ENCODE results near the gene RNF121. TPM values are rescaled to one million over a fixed set of nuclear protein-coding genes. Genes with fewer than 3 reads are reported as not detected.

RNF121 gene
- total and polyA plus RNA-seq, 2 of the 13 experiments (the other 11 are each of a cell fraction or from before 2014, with no cell fraction given): 28.6 to 44.3 TPM

DNA sequence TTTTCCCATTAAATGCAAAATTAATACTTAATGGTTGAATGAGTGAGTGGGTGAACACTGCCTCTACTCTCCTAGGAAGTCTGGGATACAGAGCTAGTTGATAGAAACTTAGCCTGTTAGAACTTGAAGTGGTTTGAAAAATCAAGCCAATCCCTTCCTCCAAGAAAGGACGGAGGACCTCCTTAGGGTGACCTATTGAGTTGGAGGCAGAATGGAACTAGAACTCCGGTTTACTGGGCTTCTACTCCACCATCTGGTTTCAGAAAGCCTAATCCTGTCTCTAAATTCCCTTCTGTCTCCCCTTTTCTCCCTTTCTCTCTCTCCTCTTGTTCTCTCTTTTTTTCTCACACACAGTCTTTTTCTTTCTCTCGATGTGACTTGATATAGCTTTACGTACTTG, 50.2 kb downstream of the RNF121 start:
- Histone ChIP-seq H3K36me3 (replicated peaks in 1 of 2; ENCODE audit: control insufficient read depth in 1 of 2, insufficient read depth in 2 of 2, low read length in 2 of 2) (peaks cover 15 to 38% of the 10 kb centered on the region in 2 experiments), H3K27ac (ENCODE audit: extremely low read length, insufficient read depth, low read length) (no peak overlapping the region), H3K4me3 (replicated peaks in 1 of 3; ENCODE audit: insufficient read depth in 1 of 3, low read depth in 2 of 3, low read length in 3 of 3) (no peak overlapping the region), H3K9ac (ENCODE audit: insufficient read depth, low read depth, low read length) (no peak overlapping the region), H3K4me2 (ENCODE audit: low read depth, low read length) (no peak overlapping the region), H2AFZ (ENCODE audit: low read length) (no peak overlapping the region), H3K79me2 (ENCODE audit: insufficient read depth, low read length) (peaks cover 2% of the 10 kb centered on the region), H4K20me1 (ENCODE audit: insufficient read depth, low read length) (no peaks in the 10 kb centered on the region), H3K27me3 (ENCODE audit: control insufficient read depth in 1 of 2, insufficient read depth in 2 of 2, low read length in 2 of 2) (no peaks in the 10 kb centered on the region), H3K9me3 (ENCODE audit: low read length) (no peaks in the 10 kb centered on the region), H3K4me1 (ENCODE audit: insufficient read depth, low read length) (no peaks in the 10 kb centered on the region)
- no TSS peak for BruUV-seq (replicated peaks)
- 95% methylated on average over 4 of the region's 4 CpGs for WGBS (ENCODE audit: low lambda C conversion rate)
- no peak for DNase-seq (ENCODE audit: low spot score)
- CTCF ChIA-PET (ENCODE audit: low intra/inter-chr PET ratio, low total read pairs): no interaction called here
- in situ Hi-C loops (cut with HindIII; ENCODE audit: extremely low pct_ligation_motif_present, low pct_unique_long_range_greater_than_20kb): no loop called here
- TF ChIP-seq ZNF557 (CRISPR knock-in tag; IDR thresholded peaks at IDR 0.05): no peak
- peak; percentile 78 for TF ChIP-seq ZNF317 (CRISPR knock-in tag; IDR thresholded peaks at IDR 0.05)
- no peak for TF ChIP-seq AHR (CRISPR knock-in tag; IDR thresholded peaks at IDR 0.05)
- intact Hi-C loops (cut with micrococcal nuclease; ENCODE audit: unreplicated experiment): no loop called here
- FAIRE-seq: no peak
- POLR2A ChIA-PET: no interaction called here
- ATAC-seq: no peak

DNA sequence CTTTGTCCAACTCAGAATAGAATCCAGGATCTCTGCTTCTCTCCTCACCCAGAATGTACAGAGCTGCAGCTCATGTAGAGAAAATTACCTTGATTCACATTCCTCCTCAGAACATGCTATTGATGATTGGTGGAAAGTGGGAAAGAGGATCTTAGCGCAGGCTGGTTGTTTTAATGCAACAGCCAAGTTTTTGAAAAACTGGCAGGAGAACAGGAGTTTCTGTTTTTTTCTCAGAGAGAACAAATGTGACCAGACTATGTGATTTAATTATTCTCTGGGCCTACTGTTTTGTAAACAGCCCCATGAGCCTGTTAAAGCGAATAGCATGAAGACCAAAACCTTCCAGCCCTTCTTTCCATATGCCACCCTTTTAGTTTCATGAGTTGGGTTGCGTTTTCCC, 50.8 kb downstream of the RNF121 start:
- Histone ChIP-seq H3K36me3 (replicated peaks in 1 of 2; ENCODE audit: control insufficient read depth in 1 of 2, insufficient read depth in 2 of 2, low read length in 2 of 2) (peaks cover 15 to 38% of the 10 kb centered on the region in 2 experiments), H3K27ac (ENCODE audit: extremely low read length, insufficient read depth, low read length) (no peak overlapping the region), H4K20me1 (ENCODE audit: insufficient read depth, low read length) (no peaks in the 10 kb centered on the region), H3K9me3 (ENCODE audit: low read length) (no peaks in the 10 kb centered on the region), H3K79me2 (ENCODE audit: insufficient read depth, low read length) (peaks cover 2% of the 10 kb centered on the region), H3K4me1 (ENCODE audit: insufficient read depth, low read length) (no peaks in the 10 kb centered on the region), H2AFZ (ENCODE audit: low read length) (no peak overlapping the region), H3K4me2 (ENCODE audit: low read depth, low read length) (no peak overlapping the region), H3K27me3 (ENCODE audit: control insufficient read depth in 1 of 2, insufficient read depth in 2 of 2, low read length in 2 of 2) (no peaks in the 10 kb centered on the region), H3K9ac (ENCODE audit: insufficient read depth, low read depth, low read length) (no peak overlapping the region), H3K4me3 (replicated peaks in 1 of 3; ENCODE audit: insufficient read depth in 1 of 3, low read depth in 2 of 3, low read length in 3 of 3) (no peak overlapping the region)
- ChIA-PET POLR2A (no interaction called here), CTCF (ENCODE audit: low intra/inter-chr PET ratio, low total read pairs) (no interaction called here)
- TF ChIP-seq, protein P1, sequence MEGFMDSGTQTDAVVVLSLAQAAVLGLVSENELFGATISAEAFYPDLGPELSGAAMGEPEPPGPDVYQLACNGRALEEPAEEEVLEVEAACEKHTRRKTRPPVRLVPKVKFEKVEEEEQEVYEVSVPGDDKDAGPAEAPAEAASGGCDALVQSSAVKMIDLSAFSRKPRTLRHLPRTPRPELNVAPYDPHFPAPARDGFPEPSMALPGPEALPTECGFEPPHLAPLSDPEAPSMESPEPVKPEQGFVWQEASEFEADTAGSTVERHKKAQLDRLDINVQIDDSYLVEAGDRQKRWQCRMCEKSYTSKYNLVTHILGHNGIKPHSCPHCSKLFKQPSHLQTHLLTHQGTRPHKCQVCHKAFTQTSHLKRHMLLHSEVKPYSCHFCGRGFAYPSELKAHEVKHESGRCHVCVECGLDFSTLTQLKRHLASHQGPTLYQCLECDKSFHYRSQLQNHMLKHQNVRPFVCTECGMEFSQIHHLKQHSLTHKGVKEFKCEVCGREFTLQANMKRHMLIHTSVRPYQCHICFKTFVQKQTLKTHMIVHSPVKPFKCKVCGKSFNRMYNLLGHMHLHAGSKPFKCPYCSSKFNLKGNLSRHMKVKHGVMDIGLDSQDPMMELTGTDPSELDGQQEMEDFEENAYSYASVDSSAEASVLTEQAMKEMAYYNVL (CRISPR knock-in tag; IDR thresholded peaks at IDR 0.05; ENCODE audit: borderline replicate concordance): no peak
- TF ChIP-seq ZNF709 (CRISPR knock-in tag; IDR thresholded peaks at IDR 0.05): no peak
- TF ChIP-seq ADNP (CRISPR knock-in tag; IDR thresholded peaks at IDR 0.05): no peak
- TF ChIP-seq, protein P2, sequence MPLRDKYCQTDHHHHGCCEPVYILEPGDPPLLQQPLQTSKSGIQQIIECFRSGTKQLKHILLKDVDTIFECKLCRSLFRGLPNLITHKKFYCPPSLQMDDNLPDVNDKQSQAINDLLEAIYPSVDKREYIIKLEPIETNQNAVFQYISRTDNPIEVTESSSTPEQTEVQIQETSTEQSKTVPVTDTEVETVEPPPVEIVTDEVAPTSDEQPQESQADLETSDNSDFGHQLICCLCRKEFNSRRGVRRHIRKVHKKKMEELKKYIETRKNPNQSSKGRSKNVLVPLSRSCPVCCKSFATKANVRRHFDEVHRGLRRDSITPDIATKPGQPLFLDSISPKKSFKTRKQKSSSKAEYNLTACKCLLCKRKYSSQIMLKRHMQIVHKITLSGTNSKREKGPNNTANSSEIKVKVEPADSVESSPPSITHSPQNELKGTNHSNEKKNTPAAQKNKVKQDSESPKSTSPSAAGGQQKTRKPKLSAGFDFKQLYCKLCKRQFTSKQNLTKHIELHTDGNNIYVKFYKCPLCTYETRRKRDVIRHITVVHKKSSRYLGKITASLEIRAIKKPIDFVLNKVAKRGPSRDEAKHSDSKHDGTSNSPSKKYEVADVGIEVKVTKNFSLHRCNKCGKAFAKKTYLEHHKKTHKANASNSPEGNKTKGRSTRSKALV (CRISPR knock-in tag; IDR thresholded peaks at IDR 0.05): no peak
- no peak for TF ChIP-seq ZNF30 (CRISPR knock-in tag; IDR thresholded peaks at IDR 0.05)
- TF ChIP-seq LCORL (IDR thresholded peaks at IDR 0.05): no peak
- TF ChIP-seq LCORL (CRISPR knock-in tag; IDR thresholded peaks at IDR 0.05): no peak
- no peak for TF ChIP-seq MAFF (IDR thresholded peaks at IDR 0.05; ENCODE audit: low read depth, low read length)
- no peak for TF ChIP-seq RCOR2 (CRISPR knock-in tag; IDR thresholded peaks at IDR 0.05)
- in situ Hi-C loops (cut with HindIII; ENCODE audit: extremely low pct_ligation_motif_present, low pct_unique_long_range_greater_than_20kb) (no loop called here), intact Hi-C loops (cut with micrococcal nuclease; ENCODE audit: unreplicated experiment) (no loop called here)
- DNase-seq (ENCODE audit: low spot score): no peak
- no peak for FAIRE-seq
- no TSS peak for BruUV-seq (replicated peaks)
- ATAC-seq: no peak
- 97% methylated on average over 3 of the region's 3 CpGs for WGBS (ENCODE audit: low lambda C conversion rate)

Measured in HepG2 (cell line).